Stimulated activated CD4-positive, alpha-beta T cell treated with anti-CD3 and anti-CD28 coated beads, Interleukin-15, amount 100 ng/mL, for 1 hour (primary cell): ENCODE data around the gene ZNF24.

Source experiments
- DNase-seq, 2 donors: peaks; one replicate each; pipeline ENCODE4 v3.0.0-alpha.2; 2020; ENCODE audit warnings: low read depth in 1 of 2, low spot score in 1 of 2

Gene ZNF24

GRCh38 chr18:35303610-35304009 is 40.6 kb downstream of the ZNF24 start:
- DNase-seq: no peak

GRCh38 chr18:35296060-35296459 is 48.2 kb downstream of the ZNF24 start:
- no peak for DNase-seq

DNA sequence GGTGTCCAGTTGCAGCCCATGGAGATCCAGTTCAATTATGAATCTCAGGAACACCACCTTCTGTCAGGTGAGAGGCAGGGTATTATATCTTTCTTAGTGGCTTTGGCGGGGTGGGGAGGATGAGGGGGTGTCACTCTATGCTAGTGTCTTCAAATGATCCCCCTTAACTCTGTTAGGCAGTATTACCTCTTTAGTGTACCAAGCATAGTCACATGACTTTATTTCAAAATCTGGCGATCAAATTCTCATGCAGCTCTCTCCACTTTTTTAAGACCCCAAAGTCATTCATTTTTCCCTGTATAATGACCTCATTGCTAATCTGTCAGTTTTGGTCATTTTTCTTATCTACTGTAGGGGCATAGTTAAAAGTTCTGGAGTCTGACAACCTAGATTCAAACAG is 53.1 kb downstream of the ZNF24 start:
- DNase-seq: no peak

DNA sequence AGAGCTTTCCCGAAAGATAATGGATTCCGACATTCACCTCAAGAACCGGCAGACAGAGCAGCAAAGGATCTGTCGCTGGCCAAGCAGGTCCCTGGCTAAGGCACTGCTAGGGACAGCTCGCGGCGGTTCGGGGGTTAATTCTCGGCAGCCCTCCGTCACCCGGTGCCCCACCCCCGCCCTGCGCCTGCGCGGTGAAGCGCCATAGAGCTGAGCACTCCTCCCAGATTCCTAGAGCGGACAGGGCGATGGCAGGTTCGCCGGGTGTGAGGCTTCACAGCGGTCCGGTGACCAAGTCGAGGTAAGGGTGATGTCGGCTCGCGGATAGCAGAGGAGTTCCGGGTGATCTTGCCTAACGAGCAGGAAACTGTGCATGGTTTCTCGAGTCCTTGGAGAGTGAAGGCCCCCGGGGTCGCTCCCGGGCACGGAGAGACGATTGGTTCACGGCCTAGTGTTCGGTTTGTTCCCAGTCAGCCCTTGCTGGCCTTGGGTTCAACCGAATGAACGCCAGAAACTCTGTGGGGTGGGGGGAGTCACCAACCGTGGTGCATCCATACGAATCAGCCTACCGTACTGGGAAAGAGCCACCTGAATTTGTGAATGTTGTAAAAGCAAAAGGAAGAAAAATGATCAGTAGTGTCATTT is 54.0 kb downstream of the ZNF24 start, which contains the start of gene ZSCAN30:
Gene ZSCAN30 (minus strand): TSS at position 136 of the 642 bp plus-strand sequence. CDS start 25,877 bp downstream, outside the sequence.
- peak; percentile 94 to 97 for DNase-seq

- no peak for DNase-seq
Measured at GRCh38 chr18:35289727-35290093, 54.5 kb downstream of the ZNF24 start.

DNA sequence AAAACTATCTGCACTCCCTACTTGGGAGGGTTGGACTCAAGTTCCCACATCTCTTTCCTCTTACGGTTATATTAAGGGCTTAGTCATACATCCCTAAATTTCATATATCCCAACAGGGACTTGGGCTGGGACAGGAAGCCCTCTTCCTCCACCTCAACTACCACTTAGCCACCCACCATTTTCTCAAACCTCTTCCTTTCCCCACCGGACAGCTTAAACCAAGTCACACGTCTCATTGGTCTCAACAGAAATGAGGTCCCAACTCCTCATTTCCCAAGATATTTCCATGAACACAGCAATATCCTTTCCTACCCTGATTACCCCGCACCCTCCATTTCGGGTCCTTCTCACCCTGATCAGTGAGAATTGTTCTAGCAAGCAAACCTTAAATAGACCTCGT is 54.9 kb downstream of the ZNF24 start:
- no peak for DNase-seq

DNA sequence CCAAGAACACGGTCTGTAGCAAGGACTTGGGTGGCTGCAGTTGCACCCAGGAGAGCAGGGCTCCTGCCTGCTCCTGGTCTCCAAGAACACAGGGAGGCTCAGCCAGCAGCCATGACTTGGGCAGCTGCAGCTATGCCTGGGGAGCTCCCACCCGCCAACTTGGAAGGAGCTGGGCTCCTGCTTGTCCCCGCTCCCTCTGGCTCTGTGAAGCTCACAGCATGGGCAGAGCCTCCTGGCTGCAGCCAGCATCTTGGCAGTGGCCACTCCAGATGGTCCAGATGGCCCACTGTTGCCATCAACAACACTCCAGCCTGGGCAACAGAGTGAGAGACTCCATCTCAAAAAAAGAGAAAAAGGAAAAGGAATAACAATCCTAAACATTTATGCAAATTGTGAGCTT is 59.4 kb downstream of the ZNF24 start:
- no peak for DNase-seq

- DNase-seq: no peak
Measured at GRCh38 chr18:35283923-35284794, 60.1 kb downstream of the ZNF24 start.

DNA sequence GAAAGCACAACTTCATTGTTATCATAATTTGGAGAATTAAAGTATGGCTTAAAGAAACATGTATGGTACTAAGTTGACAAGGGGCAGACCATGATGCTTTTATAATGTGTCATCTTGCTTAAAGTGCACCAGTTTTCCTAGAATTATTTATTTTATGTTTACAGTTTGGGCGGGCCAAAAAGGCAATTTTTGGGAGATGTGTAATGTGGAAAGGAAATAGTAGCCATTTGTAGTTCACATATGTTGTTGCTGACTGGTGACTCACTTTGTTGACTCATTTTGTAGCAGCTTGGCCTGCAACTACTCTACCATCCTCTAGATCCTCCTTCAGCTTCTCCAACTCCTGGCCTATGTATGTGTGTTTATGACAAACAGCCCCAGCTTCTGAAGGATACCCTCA is 61.9 kb downstream of the ZNF24 start:
- DNase-seq: no peak
